MCF 10A (cell line): Measurements from ENCODE around the gene PDE2A. TPM values are rescaled to one million over a fixed set of nuclear protein-coding genes. Genes with fewer than 3 reads are reported as not detected.

Experiments used
- BruUV-seq: library from RNA; stranded (reverse); fragments of 400-500 nt; replicated peaks from 2 replicates; lab custom pipeline; 2021; lab: Mats Ljungman, UMichigan
- CTCF ChIA-PET: fragments of 300-600 bp; sonication (Branson Sonifier 250); formaldehyde crosslinking; extraction: SDS; loops from one replicate; lab custom pipeline; 2021; ENCODE audit warnings: antibody characterized with exemption, inconsistent platforms; lab: Yijun Ruan, JAX
- POLR2A ChIA-PET: fragments of 300-600, 350-650 bp; sonication (Branson Sonifier 250); formaldehyde crosslinking; extraction: SDS; loops from one replicate; lab custom pipeline; 2020; ENCODE audit warnings: antibody characterized with exemption, inconsistent platforms; lab: Yijun Ruan, JAX
- DNase-seq: peaks from one replicate; pipeline ENCODE4 v3.0.0-alpha.2; 2018; ENCODE audit not compliant: unreplicated experiment
- H3K27ac Mint-ChIP-seq: one replicate; pipeline ENCODE4 v1.8.0; 2022; ENCODE audit warnings: mild to moderate bottlenecking, low read depth, mixed read lengths; ENCODE audit not compliant: unreplicated experiment
- H3K27me3 Mint-ChIP-seq: one replicate; pipeline ENCODE4 v1.8.0; 2022; ENCODE audit warnings: mixed read lengths; ENCODE audit not compliant: insufficient read depth, unreplicated experiment
- H3K36me3 Mint-ChIP-seq: one replicate; pipeline ENCODE4 v1.8.0; 2022; ENCODE audit warnings: mild to moderate bottlenecking, moderate library complexity, mixed read lengths; ENCODE audit not compliant: insufficient read depth, unreplicated experiment
- H3K4me1 Mint-ChIP-seq: one replicate; pipeline ENCODE4 v1.8.0; 2022; ENCODE audit warnings: mixed read lengths; ENCODE audit not compliant: insufficient read depth, unreplicated experiment
- H3K4me3 Mint-ChIP-seq: one replicate; pipeline ENCODE4 v1.8.0; 2022; ENCODE audit warnings: mild to moderate bottlenecking, moderate library complexity, mixed read lengths; ENCODE audit not compliant: unreplicated experiment
- H3K9me3 Mint-ChIP-seq: one replicate; pipeline ENCODE4 v1.8.0; 2022; ENCODE audit warnings: mixed read lengths; ENCODE audit not compliant: unreplicated experiment
- CTCF ChIP-seq: fragments of 200-600 bp; IDR thresholded peaks from one replicate; pipeline ENCODE4 v1.8.0; 2022; ENCODE audit warnings: antibody characterized with exemption, mild to moderate bottlenecking; ENCODE audit not compliant: unreplicated experiment
- intact Hi-C: fragments of 100-400 bp; cut with micrococcal nuclease; formaldehyde crosslinking; loops from 2 replicates; pipeline ENCODE4 v1.14.1; 2022
- total RNA-seq: library from RNA; stranded (reverse); gene quantifications from 2 replicates; pipeline ENCODE4 v1.2.3, GENCODE V29; 2022

The PDE2A gene
- total RNA-seq, 1 experiment from 2014 or later: 1.9 TPM

DNA sequence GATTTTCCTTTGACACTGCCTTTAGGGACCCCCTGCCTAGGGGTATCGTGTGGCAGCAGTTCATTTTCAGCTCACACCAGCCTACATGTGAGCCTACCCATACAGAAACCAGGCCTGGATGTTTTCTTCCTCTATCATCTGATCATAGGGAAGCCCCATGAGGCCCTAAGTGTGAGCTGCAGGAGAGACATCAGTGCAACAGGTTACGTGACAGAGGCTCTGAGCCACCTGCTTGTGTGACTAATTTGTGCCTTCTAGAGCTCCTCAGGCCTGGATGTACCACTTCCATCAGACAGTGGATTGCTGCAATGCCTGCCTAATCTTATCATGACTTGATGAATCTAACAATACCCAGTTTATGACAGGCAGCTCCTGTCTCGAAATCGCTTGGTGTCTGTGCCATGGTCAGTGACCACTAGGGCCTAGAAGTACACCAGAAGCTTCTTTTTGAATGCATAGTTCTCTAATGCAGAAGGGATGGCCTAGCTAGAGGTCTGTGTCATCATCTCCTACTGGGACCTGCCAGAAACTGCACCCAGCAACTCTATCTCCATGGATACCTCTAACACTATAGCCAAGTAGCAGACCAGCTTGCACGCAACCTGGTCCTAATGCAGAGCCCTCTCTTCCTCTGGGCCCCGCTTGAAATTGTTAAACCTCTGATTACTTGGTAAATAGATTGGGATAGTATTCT, 130.2 kb downstream of the PDE2A start:
- intact Hi-C loops: no loop called here
- Mint-ChIP-seq H3K27ac (no peak overlapping the region), H3K36me3 (no peaks in the 10 kb centered on the region), H3K9me3 (no peaks in the 10 kb centered on the region), H3K4me1 (peaks cover under 1% of the 10 kb centered on the region), H3K27me3 (no peaks in the 10 kb centered on the region), H3K4me3 (no peak overlapping the region)
- BruUV-seq: no TSS peak
- ChIA-PET CTCF (interaction anchor here (1.2 kb wide), 1 partner anchor 9 kb away, joined by 3 read pairs; no protein-coding TSS in a partner anchor), POLR2A (interaction anchor here (0.7 kb wide), 2 partner anchors 48 to 59 kb away, joined by 3 to 4 read pairs; no protein-coding TSS in a partner anchor)
- DNase-seq: no peak
- no peak for TF ChIP-seq CTCF

- no peak for DNase-seq
- no TSS peak for BruUV-seq
- H3K9me3 Mint-ChIP-seq: no peaks in the 10 kb centered on the region
- ChIA-PET POLR2A (no interaction called here), CTCF (interaction anchor here (0.5 kb wide), 1 partner anchor 11 kb away, joined by 3 read pairs; no protein-coding TSS in a partner anchor)
- TF ChIP-seq CTCF: no peak
- intact Hi-C loops: no loop called here
- H3K4me1 Mint-ChIP-seq: no peaks in the 10 kb centered on the region
- no peak overlapping the region for H3K4me3 Mint-ChIP-seq
- no peaks in the 10 kb centered on the region for H3K27me3 Mint-ChIP-seq
- no peak overlapping the region for H3K27ac Mint-ChIP-seq
- H3K36me3 Mint-ChIP-seq: no peaks in the 10 kb centered on the region
These were observed 132.8 kb downstream of the PDE2A start for GRCh38 chr11:72541257-72541974.

- H3K36me3 Mint-ChIP-seq: no peaks in the 10 kb centered on the region
- H3K9me3 Mint-ChIP-seq: no peaks in the 10 kb centered on the region
- H3K4me1 Mint-ChIP-seq: peaks cover 7% of the 10 kb centered on the region
- TF ChIP-seq CTCF: no peak
- no peak for DNase-seq
- POLR2A ChIA-PET: interaction anchor here (0.7 to 1.1 kb wide), 3 partner anchors 12 to 15 kb away, joined by 3 to 4 read pairs (median 4); no protein-coding TSS in a partner anchor
- CTCF ChIA-PET: interaction anchor here (0.6 to 1.8 kb wide), 4 partner anchors 37 to 481 kb away, joined by 3 to 6 read pairs (median 4); no protein-coding TSS in a partner anchor
- no peaks in the 10 kb centered on the region for H3K27me3 Mint-ChIP-seq
- no peak overlapping the region for H3K27ac Mint-ChIP-seq
- BruUV-seq: no TSS peak
- no peak overlapping the region for H3K4me3 Mint-ChIP-seq
- intact Hi-C loops: no loop called here
These were observed 137.2 kb downstream of the PDE2A start for GRCh38 chr11:72537051-72537450.

DNA sequence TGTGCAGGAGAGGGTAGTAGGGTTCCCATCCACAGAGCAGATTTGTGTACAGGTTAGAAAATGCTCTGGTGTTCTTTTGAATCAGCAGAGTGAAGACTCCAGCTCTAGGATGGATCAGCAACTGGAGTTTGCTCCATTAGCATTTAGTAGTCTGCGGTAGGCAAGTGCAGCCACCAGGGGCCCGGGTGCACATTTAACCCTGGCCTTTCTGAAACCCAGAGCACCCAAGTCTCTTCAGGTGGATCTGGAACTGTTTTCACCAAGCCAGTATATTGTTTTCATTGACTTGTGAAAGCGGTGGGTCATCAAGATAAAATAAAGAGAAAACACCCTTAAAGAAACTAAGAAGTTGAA, 139.1 kb downstream of the PDE2A start:
- ChIA-PET POLR2A (interaction anchor here (1.3 kb wide), 1 partner anchor 14 kb away, joined by 5 read pairs; no protein-coding TSS in a partner anchor), CTCF (interaction anchor here (0.9 kb wide), 1 partner anchor 9 kb away, joined by 3 read pairs; no protein-coding TSS in a partner anchor)
- Mint-ChIP-seq H3K36me3 (no peaks in the 10 kb centered on the region), H3K4me1 (peaks cover 7% of the 10 kb centered on the region), H3K27ac (no peak overlapping the region), H3K4me3 (no peak overlapping the region), H3K27me3 (no peaks in the 10 kb centered on the region), H3K9me3 (no peaks in the 10 kb centered on the region)
- no peak for TF ChIP-seq CTCF
- no peak for DNase-seq
- intact Hi-C loops: no loop called here
- no TSS peak for BruUV-seq
